ENCODE measurements around the gene MCM8.
A peak's percentile ranks its signal among the peaks of the same experiment; 100 is the strongest.
"Not testable (repeated sequence)": the region's sequence is repeated elsewhere in the genome, so short reads cannot be mapped to it uniquely, and the experiment has no call there.

The MCM8 gene

GRCh38 chr20:6000871-6001270 lies 50.4 kb downstream of the MCM8 start:
- DNase-seq, result no peak

GRCh38 chr20:6006603-6006949 lies 56.1 kb downstream of the MCM8 start:
- peak in 1 of 51 donors; percentile 26 for DNase-seq

- DNase-seq, result peak in 1 of 51 donors; percentile 4
Measured at GRCh38 chr20:6007094-6007528, 56.7 kb downstream of the MCM8 start.

GRCh38 chr20:6007529-6008103 lies 57.2 kb downstream of the MCM8 start:
- no peak for DNase-seq

GRCh38 chr20:6008254-6008653 lies 57.8 kb downstream of the MCM8 start:
- DNase-seq, result peak in 26 of 51 donors; percentile 2 to 62 (median 20)

- DNase-seq, result no peak
Measured at GRCh38 chr20:6012179-6012578, 61.7 kb downstream of the MCM8 start.

GRCh38 chr20:6014017-6014416 lies 63.6 kb downstream of the MCM8 start:
- DNase-seq, result no peak

GRCh38 chr20:6014957-6015356 lies 64.5 kb downstream of the MCM8 start:
- DNase-seq, result no peak

GRCh38 chr20:6017467-6017866 lies 67.0 kb downstream of the MCM8 start:
- no peak for DNase-seq

- no peak for DNase-seq
Measured at GRCh38 chr20:6017880-6018279, 67.4 kb downstream of the MCM8 start.

GRCh38 chr20:6024768-6025167 lies 74.3 kb downstream of the MCM8 start:
- DNase-seq, result no peak

- DNase-seq, result no peak
Measured at GRCh38 chr20:6026051-6026450, 75.6 kb downstream of the MCM8 start.

- no peak for DNase-seq
Measured at GRCh38 chr20:6028818-6029217, 78.4 kb downstream of the MCM8 start.

GRCh38 chr20:6029538-6029937 lies 79.1 kb downstream of the MCM8 start:
- DNase-seq, result no peak

- DNase-seq, result no peak
Measured at GRCh38 chr20:6030453-6031080, 80.1 kb downstream of the MCM8 start.

- DNase-seq, result not testable (repeated sequence)
Measured at GRCh38 chr20:6032907-6033306, 82.5 kb downstream of the MCM8 start.

- DNase-seq, result no peak
Measured at GRCh38 chr20:6034134-6034969, 83.9 kb downstream of the MCM8 start.

- DNase-seq, result no peak
Measured at GRCh38 chr20:6036213-6036612, 85.8 kb downstream of the MCM8 start.

- no peak for DNase-seq
Measured at GRCh38 chr20:6037082-6037481, 86.6 kb downstream of the MCM8 start.

GRCh38 chr20:6038256-6038655 lies 87.8 kb downstream of the MCM8 start:
- DNase-seq, result peak in 20 of 51 donors; percentile 3 to 70 (median 31)

- DNase-seq, result no peak
Measured at GRCh38 chr20:6039766-6040165, 89.3 kb downstream of the MCM8 start.

- no peak for DNase-seq
Measured at GRCh38 chr20:6040540-6040939, 90.1 kb downstream of the MCM8 start.

Data from hypothalamus (tissue), 51 donors.